ENCODE measurements around the gene MAD1L1.

Gene MAD1L1

DNA sequence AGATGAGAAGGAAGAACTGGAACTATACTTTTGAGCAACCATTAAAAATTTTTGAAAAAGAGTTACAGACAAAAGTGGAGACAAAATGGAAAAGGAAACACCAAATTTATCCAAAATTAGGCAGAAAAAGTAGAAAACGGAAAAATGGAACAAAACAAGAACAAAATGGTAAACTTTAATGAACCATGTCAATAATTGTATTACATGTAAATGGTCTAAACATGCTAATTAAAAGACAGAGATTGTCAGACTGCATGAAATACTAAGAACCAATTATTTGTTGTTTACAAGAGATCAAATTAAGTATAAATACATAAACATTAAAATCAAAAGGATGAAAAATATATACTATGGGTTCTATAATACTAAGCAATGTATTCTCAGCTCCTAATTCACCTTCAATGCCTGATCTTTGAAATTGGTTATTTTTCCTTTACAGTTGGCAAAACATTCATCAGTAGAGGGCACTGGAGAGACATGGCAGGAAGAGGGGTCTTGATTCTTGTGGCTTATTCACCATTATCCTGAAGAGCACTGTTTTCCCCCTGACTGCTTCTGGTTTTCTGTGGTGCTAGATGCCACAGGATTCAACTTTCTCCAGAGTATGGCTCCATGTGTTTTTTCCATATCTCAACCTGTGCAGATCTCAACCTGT, 437.7 kb downstream of the MAD1L1 start:
- DNase-seq, result peak; percentile 40

DNA sequence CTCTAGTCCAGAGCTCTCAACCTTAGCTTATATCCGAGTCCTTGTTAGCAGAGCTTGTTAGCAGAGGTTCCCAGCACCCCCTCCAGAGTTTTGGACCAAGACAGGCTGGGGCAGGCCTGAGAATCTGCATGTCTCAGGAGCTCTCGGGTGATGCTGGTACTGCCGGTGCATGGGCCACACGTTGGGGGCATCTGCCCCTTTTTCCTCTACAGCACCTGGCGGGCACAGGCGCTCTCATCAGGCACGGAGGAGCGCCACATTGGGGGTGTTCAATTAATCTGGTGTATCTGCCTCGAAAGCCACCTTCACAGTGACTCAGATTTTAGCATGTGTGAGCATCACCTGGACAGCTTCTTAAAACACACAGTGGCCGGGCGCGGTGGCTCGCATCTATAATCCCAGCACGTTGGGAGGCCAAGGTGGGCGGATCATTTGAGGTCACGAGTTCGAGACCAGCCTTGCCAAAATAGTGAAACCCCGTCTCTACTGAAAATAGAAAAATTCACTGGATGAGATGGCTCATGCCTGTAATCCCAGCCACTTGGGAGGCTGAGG, 445.0 kb downstream of the MAD1L1 start:
- no peak for DNase-seq

DNA sequence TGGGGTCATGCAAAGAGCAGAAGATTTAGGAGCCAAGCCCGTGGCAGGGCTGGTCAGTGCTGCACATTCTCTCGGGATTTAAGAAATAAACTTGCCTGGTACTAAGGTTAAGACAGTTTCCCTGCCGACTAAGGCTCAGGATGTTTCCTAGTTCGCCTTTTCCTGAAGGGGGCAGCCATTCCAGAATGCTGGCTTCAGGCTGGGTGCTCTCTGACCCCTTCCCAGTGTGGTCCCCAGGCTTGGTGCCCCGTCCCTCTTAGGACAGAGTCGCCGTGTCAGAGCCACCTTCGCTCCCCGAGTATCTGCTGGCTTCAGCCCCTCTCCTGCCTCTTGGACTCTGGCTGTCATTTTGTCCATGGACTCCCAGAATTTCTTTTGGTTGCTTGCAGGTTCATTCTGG, 445.5 kb downstream of the MAD1L1 start:
- no peak for DNase-seq

DNA sequence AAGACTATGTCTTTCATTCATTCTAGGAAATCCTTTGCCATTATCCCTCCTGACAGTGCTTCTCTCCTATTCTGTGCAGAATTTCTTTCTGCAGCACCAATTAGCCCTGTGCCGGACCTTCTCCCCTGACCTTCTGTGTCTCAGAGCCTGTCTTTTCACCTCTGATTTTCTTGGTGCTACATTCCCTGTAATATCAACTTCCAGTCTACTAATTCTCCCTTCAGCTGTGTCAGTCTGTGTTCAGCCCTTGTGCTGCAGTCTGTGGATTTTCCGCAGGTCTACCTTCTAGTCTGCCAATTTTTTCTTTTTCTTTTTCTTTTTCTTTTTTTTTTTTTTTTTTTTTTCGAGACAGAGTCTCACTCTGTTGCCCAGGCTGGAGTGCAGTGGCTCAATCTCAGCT, 446.9 kb downstream of the MAD1L1 start:
- DNase-seq, result no peak

DNA sequence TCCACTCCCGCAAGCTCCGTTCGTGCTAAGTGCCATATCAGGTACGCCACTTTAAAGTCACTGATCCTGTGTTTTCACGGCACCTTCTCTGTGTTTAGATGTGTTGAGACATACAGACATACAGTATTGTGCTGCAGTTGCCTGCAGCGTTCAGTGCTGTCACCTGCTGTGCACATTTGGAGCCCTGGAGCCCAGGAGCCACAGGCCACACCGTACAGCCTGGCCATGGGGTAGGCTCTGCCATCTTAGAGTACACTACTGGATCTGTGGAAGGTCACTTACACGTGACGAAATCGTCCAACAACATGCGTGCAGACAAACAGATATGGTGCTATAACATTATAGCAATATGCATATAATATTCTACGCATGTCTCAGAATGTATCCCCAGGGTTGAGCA, 451.4 kb downstream of the MAD1L1 start:
- DNase-seq, result no peak

DNA sequence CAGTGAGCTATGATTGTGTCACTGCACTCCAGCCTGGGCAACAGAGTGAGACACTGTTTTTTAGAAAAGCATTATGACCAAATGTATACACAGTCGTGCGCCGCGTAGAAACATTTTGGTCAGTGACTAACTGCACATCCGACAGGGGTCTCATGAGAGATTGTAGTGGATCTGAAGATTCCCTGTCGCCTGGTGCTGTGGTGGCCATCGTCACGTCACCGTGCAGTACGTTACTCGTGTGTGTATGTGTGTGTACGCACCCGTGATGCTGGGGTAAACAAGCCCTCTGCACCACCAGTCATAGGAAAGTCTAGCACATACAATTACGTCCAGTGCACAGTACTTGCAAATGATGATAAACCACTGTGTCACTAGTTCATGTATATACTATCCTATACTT, 453.3 kb downstream of the MAD1L1 start:
- DNase-seq, result no peak

DNA sequence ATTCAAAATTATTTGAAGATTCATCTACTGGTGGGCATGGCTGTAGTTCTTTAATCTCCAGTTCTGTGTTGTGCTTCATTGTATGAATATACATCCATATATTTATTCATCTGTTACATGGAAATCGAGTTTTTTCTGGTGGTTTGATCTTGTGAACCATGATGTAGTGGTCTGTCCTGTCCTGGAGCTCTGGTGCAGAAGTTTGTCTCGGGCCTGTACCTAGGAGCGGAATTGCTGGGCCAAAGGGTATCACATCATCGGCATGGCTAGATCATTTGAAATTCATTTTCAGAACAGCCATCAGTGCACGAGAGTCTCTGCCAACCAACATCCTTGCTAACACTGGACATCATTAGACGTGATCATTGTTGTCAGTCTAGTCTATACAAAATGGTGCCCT, 455.6 kb downstream of the MAD1L1 start:
- DNase-seq, result no peak

DNA sequence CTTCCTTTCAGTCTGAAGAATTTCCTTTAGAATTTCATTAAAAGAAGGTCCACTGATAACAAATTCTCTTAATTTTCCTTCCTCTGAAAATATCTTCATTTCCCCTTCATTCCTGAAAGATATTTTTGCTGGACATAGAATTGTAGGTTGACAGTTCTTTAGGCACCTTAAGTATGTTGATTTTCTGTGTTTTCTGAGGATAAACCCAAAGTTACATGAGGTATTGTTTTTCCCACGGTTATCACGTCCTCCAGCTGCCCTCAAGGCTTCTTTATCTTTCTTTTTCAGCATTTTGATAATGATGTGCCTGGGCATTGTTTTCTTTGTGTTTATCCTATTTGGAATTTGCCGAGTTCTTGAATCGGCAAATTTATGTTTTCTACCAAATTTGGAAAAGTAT, 457.4 kb downstream of the MAD1L1 start:
- no peak for DNase-seq

DNA sequence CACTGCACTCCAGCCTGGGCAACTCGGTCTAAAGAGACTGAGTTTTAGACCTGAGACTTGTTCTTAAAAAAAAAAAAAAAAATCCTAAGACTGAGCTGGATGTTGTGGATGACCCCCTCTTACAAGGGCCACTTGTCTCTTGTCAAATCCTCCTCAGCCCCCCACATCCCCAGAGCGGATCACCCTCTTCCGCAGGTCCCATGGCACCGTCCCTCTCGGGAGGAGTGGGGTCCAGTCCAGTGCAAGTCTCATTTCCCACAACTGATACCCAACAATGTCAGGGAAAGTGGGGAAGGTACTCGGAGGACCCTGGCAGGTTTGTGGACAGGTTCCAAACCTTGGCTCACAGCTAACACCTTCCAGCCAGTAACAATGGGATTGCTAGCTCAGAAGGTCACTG, 462.4 kb downstream of the MAD1L1 start:
- no peak for DNase-seq

DNA sequence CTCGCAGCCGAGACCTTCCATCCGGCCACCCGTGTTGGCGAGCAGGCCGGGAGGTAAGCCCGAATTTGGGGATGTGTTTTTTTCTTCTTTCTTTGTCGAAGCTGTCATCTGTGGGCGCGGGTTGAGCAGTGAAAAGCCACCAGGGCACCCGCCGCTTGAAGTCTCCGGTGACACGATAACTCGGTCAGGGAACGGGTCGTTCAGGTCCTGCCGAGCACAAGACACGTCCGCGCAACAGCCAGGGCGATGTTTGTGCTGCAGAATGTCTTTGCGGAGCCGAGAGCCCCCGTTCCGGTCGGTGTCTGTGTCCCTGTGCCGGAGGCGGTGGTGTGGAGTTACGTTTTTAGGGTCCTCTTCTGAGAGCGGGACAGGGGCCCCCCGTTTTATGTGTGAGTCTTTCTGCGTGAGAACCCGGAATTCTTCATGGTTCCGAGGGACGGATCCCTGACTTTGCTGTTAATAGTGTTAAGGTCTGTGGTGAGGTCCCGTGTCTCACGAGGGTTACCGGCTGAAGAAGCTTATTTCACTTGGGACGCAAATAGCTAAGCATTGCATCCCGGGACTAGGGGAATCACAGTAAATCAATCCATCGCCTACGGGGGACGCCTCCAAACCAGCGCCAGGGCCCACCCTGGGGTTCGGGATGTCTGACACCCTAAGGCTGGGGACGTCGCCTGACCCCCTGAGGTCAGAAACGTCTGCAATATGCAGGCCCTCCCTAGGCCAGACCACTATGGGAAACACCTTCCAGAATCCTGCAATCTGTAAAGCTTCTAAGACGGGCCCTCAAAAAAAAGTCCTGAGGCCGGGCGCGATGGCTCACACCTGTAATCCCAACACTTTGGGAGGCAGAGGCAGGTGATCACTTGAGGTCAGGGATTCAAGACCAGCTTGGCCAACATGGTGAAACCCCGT, 463.2 kb downstream of the MAD1L1 start:
- no peak for DNase-seq

DNA sequence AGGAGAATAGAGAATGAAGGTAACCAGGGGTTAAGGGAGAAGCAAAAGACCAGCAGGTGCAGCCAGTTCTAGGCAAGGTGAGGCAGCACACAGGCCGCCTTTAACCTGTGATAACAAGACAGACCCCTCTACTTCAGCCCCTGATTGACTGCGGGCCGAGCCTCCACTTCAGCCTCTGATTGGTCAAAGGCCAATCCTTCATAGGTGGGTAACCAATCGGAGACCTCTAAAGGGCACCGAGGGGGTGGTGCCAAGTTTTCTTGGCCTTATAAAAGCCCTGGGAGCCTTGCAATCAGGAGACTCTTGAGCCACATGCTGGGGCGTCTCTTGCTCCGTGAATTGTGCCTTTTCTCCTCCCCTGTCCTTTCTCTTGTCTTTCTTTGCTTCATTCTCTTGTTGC, 463.9 kb downstream of the MAD1L1 start:
- DNase-seq, result no peak

DNA sequence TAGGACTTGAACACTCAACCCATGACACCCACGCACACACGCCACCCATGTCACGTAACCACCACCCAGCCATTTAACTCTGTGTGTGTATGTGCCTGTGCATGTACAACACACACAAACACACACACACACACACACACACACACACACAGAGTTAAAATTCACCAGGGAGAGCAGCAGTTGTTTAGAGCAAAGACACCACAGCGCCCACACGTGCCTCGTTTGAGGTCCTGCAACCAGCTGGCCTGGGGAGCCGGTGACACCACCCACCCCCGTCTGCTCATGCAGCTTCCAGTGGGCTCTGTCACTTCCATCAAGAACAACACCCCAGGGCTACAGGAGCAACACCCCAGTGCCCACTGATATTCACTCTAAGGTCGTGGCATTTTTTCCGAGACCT, 465.2 kb downstream of the MAD1L1 start:
- DNase-seq, result peak; percentile 41
